ENCODE measurements around the gene SVBP.

Gene SVBP

DNA sequence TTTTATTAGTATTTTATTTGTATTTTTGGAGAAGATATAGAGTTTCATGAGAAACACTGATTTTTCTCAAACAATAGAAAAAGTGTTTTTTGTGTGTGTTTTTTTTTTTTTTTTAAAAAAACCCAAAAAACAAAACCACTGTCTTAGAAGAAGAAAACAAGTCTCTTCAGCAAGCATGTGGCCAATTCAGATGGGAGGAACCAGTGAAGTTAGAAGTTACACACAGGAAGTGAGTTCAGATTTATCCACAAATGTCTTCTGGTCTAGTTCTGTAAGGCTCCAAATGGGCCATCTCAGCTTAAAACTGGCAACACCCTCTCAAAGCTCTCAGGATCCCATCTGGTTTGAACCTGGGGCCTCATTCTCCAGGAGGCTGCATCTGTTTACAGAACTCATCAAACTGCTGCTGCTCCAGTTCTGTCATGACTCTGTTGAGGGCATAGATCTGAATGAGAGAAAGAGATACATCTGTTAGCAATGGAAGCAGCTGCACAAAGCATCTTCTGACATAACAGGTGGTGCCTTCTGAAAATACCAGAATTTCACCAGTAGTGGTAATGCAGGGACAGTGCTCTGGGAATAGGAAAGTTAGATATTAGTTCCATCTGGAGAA lies 10.0 kb downstream of the SVBP start:
- Histone ChIP-seq H3K9me3 (ENCODE audit: control insufficient read depth, low read length) (no peaks in the 10 kb centered on the region), H3K4me1 (no peaks in the 10 kb centered on the region), H3K9ac (no peak overlapping the region), H3K79me2 (no peaks in the 10 kb centered on the region), H3K27ac (no peak overlapping the region), H3K4me3 (ENCODE audit: low read depth, low read length) (no peak overlapping the region), H2AFZ (no peak overlapping the region), H3K4me2 (ENCODE audit: low read length) (no peak overlapping the region), H3K36me3 (ENCODE audit: control insufficient read depth, insufficient read depth, low read length) (no peaks in the 10 kb centered on the region), H3K27me3 (ENCODE audit: control insufficient read depth, insufficient read depth, low read length) (no peaks in the 10 kb centered on the region)
- TF ChIP-seq, protein P1, sequence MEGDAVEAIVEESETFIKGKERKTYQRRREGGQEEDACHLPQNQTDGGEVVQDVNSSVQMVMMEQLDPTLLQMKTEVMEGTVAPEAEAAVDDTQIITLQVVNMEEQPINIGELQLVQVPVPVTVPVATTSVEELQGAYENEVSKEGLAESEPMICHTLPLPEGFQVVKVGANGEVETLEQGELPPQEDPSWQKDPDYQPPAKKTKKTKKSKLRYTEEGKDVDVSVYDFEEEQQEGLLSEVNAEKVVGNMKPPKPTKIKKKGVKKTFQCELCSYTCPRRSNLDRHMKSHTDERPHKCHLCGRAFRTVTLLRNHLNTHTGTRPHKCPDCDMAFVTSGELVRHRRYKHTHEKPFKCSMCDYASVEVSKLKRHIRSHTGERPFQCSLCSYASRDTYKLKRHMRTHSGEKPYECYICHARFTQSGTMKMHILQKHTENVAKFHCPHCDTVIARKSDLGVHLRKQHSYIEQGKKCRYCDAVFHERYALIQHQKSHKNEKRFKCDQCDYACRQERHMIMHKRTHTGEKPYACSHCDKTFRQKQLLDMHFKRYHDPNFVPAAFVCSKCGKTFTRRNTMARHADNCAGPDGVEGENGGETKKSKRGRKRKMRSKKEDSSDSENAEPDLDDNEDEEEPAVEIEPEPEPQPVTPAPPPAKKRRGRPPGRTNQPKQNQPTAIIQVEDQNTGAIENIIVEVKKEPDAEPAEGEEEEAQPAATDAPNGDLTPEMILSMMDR (IDR thresholded peaks at IDR 0.05): no peak

DNA sequence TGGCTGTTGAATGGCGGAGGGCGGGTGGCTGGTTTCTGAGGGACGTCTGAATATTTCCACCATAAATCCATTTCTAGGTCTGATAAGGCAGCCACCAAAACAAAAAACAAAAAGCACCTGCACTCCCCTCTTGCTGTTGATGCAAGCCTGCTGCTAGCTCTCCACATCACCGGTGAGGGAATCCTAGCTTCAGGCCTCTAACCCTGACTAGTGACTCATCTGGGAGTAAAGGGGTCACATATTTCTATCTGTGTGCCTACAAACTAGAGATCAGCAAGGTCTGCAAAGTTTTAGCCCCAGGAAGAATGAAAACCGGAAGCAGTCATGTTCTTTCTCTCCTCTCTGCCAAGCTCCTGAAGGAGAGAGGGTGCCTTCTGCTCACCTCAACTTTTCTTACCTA lies 10.6 kb downstream of the SVBP start:
- TF ChIP-seq, protein P1 (IDR thresholded peaks at IDR 0.05): no peak
- Histone ChIP-seq H3K4me3 (ENCODE audit: low read depth, low read length) (no peak overlapping the region), H3K79me2 (no peaks in the 10 kb centered on the region), H3K36me3 (ENCODE audit: control insufficient read depth, insufficient read depth, low read length) (no peaks in the 10 kb centered on the region), H3K9ac (no peak overlapping the region), H3K9me3 (ENCODE audit: control insufficient read depth, low read length) (no peaks in the 10 kb centered on the region), H3K27me3 (ENCODE audit: control insufficient read depth, insufficient read depth, low read length) (no peaks in the 10 kb centered on the region), H3K27ac (no peak overlapping the region), H2AFZ (no peak overlapping the region), H3K4me2 (ENCODE audit: low read length) (no peak overlapping the region), H3K4me1 (no peaks in the 10 kb centered on the region)

DNA sequence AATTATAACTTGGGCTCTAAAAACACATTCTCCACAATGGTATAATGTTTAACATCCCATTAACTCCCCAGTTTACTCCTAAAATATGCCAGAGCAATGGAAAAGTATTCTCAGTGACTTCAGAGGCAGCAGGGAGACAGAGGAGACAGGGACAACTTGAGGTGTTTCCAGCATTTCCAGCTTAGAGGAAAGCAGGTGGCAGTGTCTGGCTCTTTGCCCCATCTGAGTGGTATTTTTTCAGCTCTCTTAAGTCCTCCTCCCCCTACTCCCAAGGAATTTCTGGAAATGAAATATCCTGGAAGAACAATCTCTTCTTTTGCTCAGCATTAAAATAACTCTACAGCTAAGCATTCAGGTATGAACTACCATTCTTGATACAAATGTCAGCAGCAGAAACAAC lies 11.0 kb downstream of the SVBP start:
- H3K4me2 ChIP-seq (ENCODE audit: low read length): no peak overlapping the region
- H3K79me2 ChIP-seq: no peaks in the 10 kb centered on the region
- no peak overlapping the region for H2AFZ ChIP-seq
- no peaks in the 10 kb centered on the region for H3K9me3 ChIP-seq (ENCODE audit: control insufficient read depth, low read length)
- H3K27ac ChIP-seq: no peak overlapping the region
- no peak overlapping the region for H3K4me3 ChIP-seq (ENCODE audit: low read depth, low read length)
- TF ChIP-seq, protein P1 (IDR thresholded peaks at IDR 0.05): no peak
- no peaks in the 10 kb centered on the region for H3K4me1 ChIP-seq
- no peaks in the 10 kb centered on the region for H3K27me3 ChIP-seq (ENCODE audit: control insufficient read depth, insufficient read depth, low read length)
- H3K36me3 ChIP-seq (ENCODE audit: control insufficient read depth, insufficient read depth, low read length): no peaks in the 10 kb centered on the region
- no peak overlapping the region for H3K9ac ChIP-seq

DNA sequence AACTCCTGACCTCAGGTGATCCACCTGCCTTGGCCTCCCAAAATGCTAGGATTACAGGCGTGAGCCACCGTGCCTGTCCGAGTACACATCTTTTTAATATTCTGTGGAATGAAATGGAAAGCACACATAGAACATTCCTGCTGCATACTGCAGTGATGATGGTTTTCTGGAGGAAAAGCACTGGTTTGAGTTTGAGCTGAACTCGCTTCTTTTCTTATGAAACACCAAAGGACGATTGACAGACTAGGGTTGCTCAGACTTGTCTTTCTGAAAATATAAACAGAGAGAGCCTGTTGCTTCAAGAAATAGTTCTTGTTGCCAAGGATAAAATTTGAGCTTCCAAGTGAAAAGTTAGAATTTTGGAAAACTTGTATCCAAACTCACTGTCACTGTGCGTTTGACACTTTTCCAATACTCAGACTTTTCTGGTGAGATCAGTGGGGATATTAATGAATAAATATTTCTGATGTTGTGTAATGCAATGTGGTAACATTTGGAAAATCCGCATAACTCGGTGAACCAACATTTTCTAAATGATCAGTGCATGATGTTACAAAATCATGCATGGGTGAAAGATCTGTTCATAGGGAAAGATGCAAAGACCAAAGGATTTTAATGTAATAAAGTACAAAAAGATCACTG lies 15.2 kb downstream of the SVBP start:
- Histone ChIP-seq H2AFZ (no peak overlapping the region), H3K4me3 (ENCODE audit: low read depth, low read length) (no peak overlapping the region), H3K9ac (no peak overlapping the region), H3K27ac (no peak overlapping the region), H3K36me3 (ENCODE audit: control insufficient read depth, insufficient read depth, low read length) (no peaks in the 10 kb centered on the region), H3K4me1 (no peaks in the 10 kb centered on the region), H3K4me2 (ENCODE audit: low read length) (no peak overlapping the region), H3K9me3 (ENCODE audit: control insufficient read depth, low read length) (no peaks in the 10 kb centered on the region), H3K27me3 (ENCODE audit: control insufficient read depth, insufficient read depth, low read length) (no peaks in the 10 kb centered on the region), H3K79me2 (no peaks in the 10 kb centered on the region)
- TF ChIP-seq, protein P1 (IDR thresholded peaks at IDR 0.05): no peak

DNA sequence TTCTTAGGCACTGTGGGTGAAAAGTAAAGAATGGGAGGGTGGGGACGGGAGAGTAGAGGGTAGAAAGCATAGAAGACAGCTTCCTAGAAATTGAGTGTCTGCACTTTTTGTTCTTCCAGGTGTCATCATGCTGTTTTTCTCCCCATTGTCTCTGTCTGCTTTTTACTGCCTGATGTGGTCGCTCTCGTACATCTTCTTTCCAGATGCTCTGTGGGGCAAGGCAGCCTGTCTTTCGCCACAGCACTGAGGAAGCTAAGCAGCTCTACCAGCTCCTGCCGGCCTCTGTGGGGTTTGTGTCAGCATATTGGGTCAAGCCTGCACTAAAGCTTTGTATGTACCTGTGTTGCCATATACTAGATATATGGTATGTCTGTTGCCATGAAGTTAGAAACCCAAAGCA lies 19.2 kb downstream of the SVBP start:
- Histone ChIP-seq H3K4me1 (peaks cover under 1% of the 10 kb centered on the region), H3K9ac (no peak overlapping the region), H3K4me3 (ENCODE audit: low read depth, low read length) (no peak overlapping the region), H3K36me3 (ENCODE audit: control insufficient read depth, insufficient read depth, low read length) (no peaks in the 10 kb centered on the region), H3K9me3 (ENCODE audit: control insufficient read depth, low read length) (no peaks in the 10 kb centered on the region), H3K27me3 (ENCODE audit: control insufficient read depth, insufficient read depth, low read length) (no peaks in the 10 kb centered on the region), H3K27ac (no peak overlapping the region), H3K4me2 (ENCODE audit: low read length) (no peak overlapping the region), H2AFZ (no peak overlapping the region), H3K79me2 (no peaks in the 10 kb centered on the region)
- TF ChIP-seq, protein P1 (IDR thresholded peaks at IDR 0.05): no peak

Data from parathyroid adenoma (tissue), 2 donors.